Neural cell (in vitro differentiated cells): ENCODE measurements around the gene DOCK9.

Source experiments
- EP300 ChIP-seq: fragments of 450-650 bp; conservative IDR thresholded peaks from 2 replicates; pipeline ENCODE4 v1.6.1; 2014; ENCODE audit warnings: antibody characterized with exemption, mild to moderate bottlenecking, moderate library complexity; ENCODE audit not compliant: poor library complexity, severe bottlenecking
- EZH2 ChIP-seq: fragments of 200-600, 300-800 bp; shearing (Covaris generic), sonication (generic); IDR thresholded peaks from 2 replicates; pipeline ENCODE4 v1.6.1; 2014; ENCODE audit warnings: antibody characterized with exemption, low read length, borderline replicate concordance, mild to moderate bottlenecking; ENCODE audit not compliant: insufficient read depth, poor library complexity, severe bottlenecking
- MXI1 ChIP-seq: fragments of 450-650 bp; conservative IDR thresholded peaks from 2 replicates; pipeline ENCODE4 v1.6.1; 2014; ENCODE audit warnings: antibody characterized with exemption, mild to moderate bottlenecking; ENCODE audit not compliant: poor library complexity, severe bottlenecking
- POLR2AphosphoS5 ChIP-seq: IDR thresholded peaks from 2 replicates; pipeline ENCODE4 v1.6.1; 2012
- RAD21 ChIP-seq: fragments of 450-650 bp; conservative IDR thresholded peaks from 2 replicates; pipeline ENCODE4 v1.6.1; 2014; ENCODE audit warnings: antibody characterized with exemption, mild to moderate bottlenecking, moderate library complexity
- SMC3 ChIP-seq: fragments of 450-650 bp; conservative IDR thresholded peaks from 2 replicates; pipeline ENCODE4 v1.6.1; 2014; ENCODE audit warnings: antibody characterized with exemption, mild to moderate bottlenecking, moderate library complexity; ENCODE audit not compliant: poor library complexity
- TAF1 ChIP-seq: IDR thresholded peaks from 2 replicates; pipeline ENCODE4 v1.6.1; 2012; ENCODE audit warnings: low read depth
- TF ChIP-seq, protein P1 (sequence below): fragments of 450-650 bp; IDR thresholded peaks from 2 replicates; pipeline ENCODE4 v1.5.1; 2014; ENCODE audit warnings: antibody characterized with exemption, mild to moderate bottlenecking, moderate library complexity; ENCODE audit not compliant: poor library complexity, severe bottlenecking
- TF ChIP-seq, protein P2 (sequence below): IDR thresholded peaks from 2 replicates; pipeline ENCODE4 v1.6.1; 2012; ENCODE audit warnings: borderline replicate concordance

DNA sequence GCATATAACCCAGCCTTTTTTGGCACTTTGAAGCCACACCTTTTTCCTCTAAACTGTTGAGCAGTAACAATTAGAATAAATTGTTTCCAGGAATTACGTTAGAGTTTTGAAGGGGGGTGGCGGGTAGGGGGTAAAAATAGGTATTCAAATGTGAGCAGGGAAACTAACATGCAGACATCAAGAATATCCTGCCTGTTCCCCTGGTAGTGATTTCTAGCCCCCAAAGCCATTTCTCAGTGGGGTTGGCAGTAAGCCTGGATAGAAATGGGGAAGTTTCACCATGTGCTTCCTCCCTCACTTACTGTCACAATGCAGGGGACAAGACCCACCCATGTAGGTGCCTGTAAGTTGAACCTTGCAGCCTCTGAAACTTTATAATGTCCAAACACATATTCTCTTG is 3.8 kb downstream of the DOCK9 start:
- TF ChIP-seq MXI1 (no peak), EZH2 (no peak), RAD21 (no peak), POLR2AphosphoS5 (no peak), SMC3 (no peak), TAF1 (no peak), EP300 (no peak)
- TF ChIP-seq, protein P1, sequence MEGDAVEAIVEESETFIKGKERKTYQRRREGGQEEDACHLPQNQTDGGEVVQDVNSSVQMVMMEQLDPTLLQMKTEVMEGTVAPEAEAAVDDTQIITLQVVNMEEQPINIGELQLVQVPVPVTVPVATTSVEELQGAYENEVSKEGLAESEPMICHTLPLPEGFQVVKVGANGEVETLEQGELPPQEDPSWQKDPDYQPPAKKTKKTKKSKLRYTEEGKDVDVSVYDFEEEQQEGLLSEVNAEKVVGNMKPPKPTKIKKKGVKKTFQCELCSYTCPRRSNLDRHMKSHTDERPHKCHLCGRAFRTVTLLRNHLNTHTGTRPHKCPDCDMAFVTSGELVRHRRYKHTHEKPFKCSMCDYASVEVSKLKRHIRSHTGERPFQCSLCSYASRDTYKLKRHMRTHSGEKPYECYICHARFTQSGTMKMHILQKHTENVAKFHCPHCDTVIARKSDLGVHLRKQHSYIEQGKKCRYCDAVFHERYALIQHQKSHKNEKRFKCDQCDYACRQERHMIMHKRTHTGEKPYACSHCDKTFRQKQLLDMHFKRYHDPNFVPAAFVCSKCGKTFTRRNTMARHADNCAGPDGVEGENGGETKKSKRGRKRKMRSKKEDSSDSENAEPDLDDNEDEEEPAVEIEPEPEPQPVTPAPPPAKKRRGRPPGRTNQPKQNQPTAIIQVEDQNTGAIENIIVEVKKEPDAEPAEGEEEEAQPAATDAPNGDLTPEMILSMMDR = no peak
- TF ChIP-seq, protein P2, sequence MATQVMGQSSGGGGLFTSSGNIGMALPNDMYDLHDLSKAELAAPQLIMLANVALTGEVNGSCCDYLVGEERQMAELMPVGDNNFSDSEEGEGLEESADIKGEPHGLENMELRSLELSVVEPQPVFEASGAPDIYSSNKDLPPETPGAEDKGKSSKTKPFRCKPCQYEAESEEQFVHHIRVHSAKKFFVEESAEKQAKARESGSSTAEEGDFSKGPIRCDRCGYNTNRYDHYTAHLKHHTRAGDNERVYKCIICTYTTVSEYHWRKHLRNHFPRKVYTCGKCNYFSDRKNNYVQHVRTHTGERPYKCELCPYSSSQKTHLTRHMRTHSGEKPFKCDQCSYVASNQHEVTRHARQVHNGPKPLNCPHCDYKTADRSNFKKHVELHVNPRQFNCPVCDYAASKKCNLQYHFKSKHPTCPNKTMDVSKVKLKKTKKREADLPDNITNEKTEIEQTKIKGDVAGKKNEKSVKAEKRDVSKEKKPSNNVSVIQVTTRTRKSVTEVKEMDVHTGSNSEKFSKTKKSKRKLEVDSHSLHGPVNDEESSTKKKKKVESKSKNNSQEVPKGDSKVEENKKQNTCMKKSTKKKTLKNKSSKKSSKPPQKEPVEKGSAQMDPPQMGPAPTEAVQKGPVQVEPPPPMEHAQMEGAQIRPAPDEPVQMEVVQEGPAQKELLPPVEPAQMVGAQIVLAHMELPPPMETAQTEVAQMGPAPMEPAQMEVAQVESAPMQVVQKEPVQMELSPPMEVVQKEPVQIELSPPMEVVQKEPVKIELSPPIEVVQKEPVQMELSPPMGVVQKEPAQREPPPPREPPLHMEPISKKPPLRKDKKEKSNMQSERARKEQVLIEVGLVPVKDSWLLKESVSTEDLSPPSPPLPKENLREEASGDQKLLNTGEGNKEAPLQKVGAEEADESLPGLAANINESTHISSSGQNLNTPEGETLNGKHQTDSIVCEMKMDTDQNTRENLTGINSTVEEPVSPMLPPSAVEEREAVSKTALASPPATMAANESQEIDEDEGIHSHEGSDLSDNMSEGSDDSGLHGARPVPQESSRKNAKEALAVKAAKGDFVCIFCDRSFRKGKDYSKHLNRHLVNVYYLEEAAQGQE = no peak
